Measurements from ENCODE around the gene MTAP.
A peak's percentile ranks its signal among the peaks of the same experiment; 100 is the strongest.

Gene MTAP

DNA sequence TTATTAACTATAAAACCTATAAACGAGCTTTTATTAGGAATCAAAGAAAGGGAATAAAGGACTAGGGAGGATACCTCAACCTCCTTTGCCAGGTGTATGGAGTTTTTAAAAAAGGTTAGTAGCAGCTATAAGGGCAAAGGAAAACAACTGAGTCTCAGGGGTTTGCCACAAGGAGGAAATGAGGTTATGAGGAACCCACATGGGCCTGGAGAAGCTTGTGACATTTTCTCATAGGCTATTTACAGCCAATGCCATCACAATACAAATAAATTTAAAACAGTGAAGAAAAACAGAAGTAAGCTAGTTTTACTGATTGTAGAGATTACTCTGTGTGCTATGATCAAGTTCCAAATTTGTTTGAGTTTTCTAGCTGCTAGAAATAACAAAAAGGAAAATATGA lies 99.1 kb downstream of the MTAP start:
- peak; percentile 50 for ATAC-seq (ENCODE audit: insufficient read depth, low read depth)
- no peak for TF ChIP-seq EZH2 (IDR thresholded peaks at IDR 0.05; ENCODE audit: borderline replicate concordance, low read depth, low read length, severe bottlenecking)
- TF ChIP-seq, protein P1, sequence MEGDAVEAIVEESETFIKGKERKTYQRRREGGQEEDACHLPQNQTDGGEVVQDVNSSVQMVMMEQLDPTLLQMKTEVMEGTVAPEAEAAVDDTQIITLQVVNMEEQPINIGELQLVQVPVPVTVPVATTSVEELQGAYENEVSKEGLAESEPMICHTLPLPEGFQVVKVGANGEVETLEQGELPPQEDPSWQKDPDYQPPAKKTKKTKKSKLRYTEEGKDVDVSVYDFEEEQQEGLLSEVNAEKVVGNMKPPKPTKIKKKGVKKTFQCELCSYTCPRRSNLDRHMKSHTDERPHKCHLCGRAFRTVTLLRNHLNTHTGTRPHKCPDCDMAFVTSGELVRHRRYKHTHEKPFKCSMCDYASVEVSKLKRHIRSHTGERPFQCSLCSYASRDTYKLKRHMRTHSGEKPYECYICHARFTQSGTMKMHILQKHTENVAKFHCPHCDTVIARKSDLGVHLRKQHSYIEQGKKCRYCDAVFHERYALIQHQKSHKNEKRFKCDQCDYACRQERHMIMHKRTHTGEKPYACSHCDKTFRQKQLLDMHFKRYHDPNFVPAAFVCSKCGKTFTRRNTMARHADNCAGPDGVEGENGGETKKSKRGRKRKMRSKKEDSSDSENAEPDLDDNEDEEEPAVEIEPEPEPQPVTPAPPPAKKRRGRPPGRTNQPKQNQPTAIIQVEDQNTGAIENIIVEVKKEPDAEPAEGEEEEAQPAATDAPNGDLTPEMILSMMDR (IDR thresholded peaks at IDR 0.05; ENCODE audit: borderline replicate concordance, extremely low read depth, low read length, poor library complexity, severe bottlenecking) = no peak
- H3K4me1 ChIP-seq (ENCODE audit: insufficient read depth, low read length) = peaks cover 17% of the 10 kb centered on the region
- no peak for DNase-seq
- H3K36me3 ChIP-seq (ENCODE audit: insufficient read depth, low read length) = no peaks in the 10 kb centered on the region; the same call in 1 of the 2 replicates
- H4K20me1 ChIP-seq (ENCODE audit: insufficient read depth, low read length) = no peaks in the 10 kb centered on the region
- H3K27ac ChIP-seq (ENCODE audit: low read length) = peak overlapping the region; percentile 25; the same call in 1 of the 2 replicates
- H3K79me2 ChIP-seq (ENCODE audit: insufficient read depth, low read length) = no peaks in the 10 kb centered on the region
- no peak overlapping the region for H3K4me2 ChIP-seq (ENCODE audit: insufficient read depth, low read length)
- no peak overlapping the region for H3K4me3 ChIP-seq (ENCODE audit: low read depth in 1 of 2, low read length in 2 of 2)
- H3K9ac ChIP-seq (ENCODE audit: low read depth, low read length) = no peak overlapping the region
- H3K27me3 ChIP-seq (ENCODE audit: insufficient read depth, low read length, poor library complexity) = no peaks in the 10 kb centered on the region
- no peak overlapping the region for H2AFZ ChIP-seq (ENCODE audit: low read depth, low read length)
- no peaks in the 10 kb centered on the region for H3K9me3 ChIP-seq (ENCODE audit: insufficient read depth, low read length, severe bottlenecking)

DNA sequence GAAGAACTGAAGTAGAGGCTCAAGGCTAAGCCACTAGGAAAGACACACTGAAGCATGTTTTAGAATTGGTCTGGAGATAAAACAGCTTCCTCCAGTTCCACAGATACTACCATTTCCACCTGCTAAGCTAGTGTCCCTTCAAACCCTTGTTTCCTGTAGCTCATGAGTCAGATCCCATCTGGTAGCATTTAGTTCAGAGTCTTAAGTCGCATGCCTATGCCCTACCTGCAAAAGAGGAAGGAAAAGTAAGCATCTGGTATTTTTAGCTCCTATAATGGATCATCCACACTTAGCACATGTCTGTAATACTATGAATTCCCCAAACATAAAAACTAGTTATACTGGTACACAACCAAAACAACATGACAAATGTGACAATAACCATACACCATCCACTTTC lies 99.7 kb downstream of the MTAP start:
- no peak overlapping the region for H3K4me2 ChIP-seq (ENCODE audit: insufficient read depth, low read length)
- DNase-seq (no peak), ATAC-seq (ENCODE audit: insufficient read depth, low read depth) (peak; percentile 70)
- no peak overlapping the region for H3K4me3 ChIP-seq (ENCODE audit: low read depth in 1 of 2, low read length in 2 of 2)
- H3K4me1 ChIP-seq (ENCODE audit: insufficient read depth, low read length) = peaks cover 17% of the 10 kb centered on the region
- peaks cover 5% of the 10 kb centered on the region; the same call in 1 of the 2 replicates for H3K36me3 ChIP-seq (ENCODE audit: insufficient read depth, low read length)
- H3K9me3 ChIP-seq (ENCODE audit: insufficient read depth, low read length, severe bottlenecking) = no peaks in the 10 kb centered on the region
- no peak for TF ChIP-seq EZH2 (IDR thresholded peaks at IDR 0.05; ENCODE audit: borderline replicate concordance, low read depth, low read length, severe bottlenecking)
- TF ChIP-seq, protein P1 (IDR thresholded peaks at IDR 0.05; ENCODE audit: borderline replicate concordance, extremely low read depth, low read length, poor library complexity, severe bottlenecking) = no peak
- peak overlapping the region; percentile 25; the same call in 1 of the 2 replicates for H3K27ac ChIP-seq (ENCODE audit: low read length)
- H3K27me3 ChIP-seq (ENCODE audit: insufficient read depth, low read length, poor library complexity) = no peaks in the 10 kb centered on the region
- H3K9ac ChIP-seq (ENCODE audit: low read depth, low read length) = no peak overlapping the region
- no peaks in the 10 kb centered on the region for H3K79me2 ChIP-seq (ENCODE audit: insufficient read depth, low read length)
- no peaks in the 10 kb centered on the region for H4K20me1 ChIP-seq (ENCODE audit: insufficient read depth, low read length)
- no peak overlapping the region for H2AFZ ChIP-seq (ENCODE audit: low read depth, low read length)

- Histone ChIP-seq H3K4me2 (ENCODE audit: insufficient read depth, low read length) (no peak overlapping the region), H3K27ac (ENCODE audit: low read length) (no peak overlapping the region), H2AFZ (ENCODE audit: low read depth, low read length) (no peak overlapping the region), H3K9ac (ENCODE audit: low read depth, low read length) (no peak overlapping the region), H4K20me1 (ENCODE audit: insufficient read depth, low read length) (no peaks in the 10 kb centered on the region), H3K36me3 (ENCODE audit: insufficient read depth, low read length) (peaks cover 15% of the 10 kb centered on the region; the same call in 1 of the 2 replicates), H3K9me3 (ENCODE audit: insufficient read depth, low read length, severe bottlenecking) (peaks cover 5% of the 10 kb centered on the region), H3K79me2 (ENCODE audit: insufficient read depth, low read length) (no peaks in the 10 kb centered on the region), H3K27me3 (ENCODE audit: insufficient read depth, low read length, poor library complexity) (no peaks in the 10 kb centered on the region), H3K4me1 (ENCODE audit: insufficient read depth, low read length) (peaks cover 17% of the 10 kb centered on the region), H3K4me3 (ENCODE audit: low read depth in 1 of 2, low read length in 2 of 2) (no peak overlapping the region)
- ATAC-seq (ENCODE audit: insufficient read depth, low read depth) = peak; percentile 53; the same call in 2 of the 3 replicates
- TF ChIP-seq, protein P1 (IDR thresholded peaks at IDR 0.05; ENCODE audit: borderline replicate concordance, extremely low read depth, low read length, poor library complexity, severe bottlenecking) = no peak
- no peak for TF ChIP-seq EZH2 (IDR thresholded peaks at IDR 0.05; ENCODE audit: borderline replicate concordance, low read depth, low read length, severe bottlenecking)
- DNase-seq = no peak
Measured at GRCh38 chr9:21903380-21903965, 101.0 kb downstream of the MTAP start.
